GM19395 (cell line): ENCODE results near the gene TXNRD1.
A peak's percentile ranks its signal among the peaks of the same experiment; 100 is the strongest.
"Not testable (repeated sequence)": the region's sequence is repeated elsewhere in the genome, so short reads cannot be mapped to it uniquely, and the experiment has no call there.

ENCODE experiments used
- ATAC-seq: cut with Tn5 transposase; IDR thresholded peaks from one replicate; pipeline ENCODE4 v1.9.1; 2021; ENCODE audit warnings: mild to moderate bottlenecking, moderate library complexity; ENCODE audit not compliant: unreplicated experiment

Gene TXNRD1

DNA sequence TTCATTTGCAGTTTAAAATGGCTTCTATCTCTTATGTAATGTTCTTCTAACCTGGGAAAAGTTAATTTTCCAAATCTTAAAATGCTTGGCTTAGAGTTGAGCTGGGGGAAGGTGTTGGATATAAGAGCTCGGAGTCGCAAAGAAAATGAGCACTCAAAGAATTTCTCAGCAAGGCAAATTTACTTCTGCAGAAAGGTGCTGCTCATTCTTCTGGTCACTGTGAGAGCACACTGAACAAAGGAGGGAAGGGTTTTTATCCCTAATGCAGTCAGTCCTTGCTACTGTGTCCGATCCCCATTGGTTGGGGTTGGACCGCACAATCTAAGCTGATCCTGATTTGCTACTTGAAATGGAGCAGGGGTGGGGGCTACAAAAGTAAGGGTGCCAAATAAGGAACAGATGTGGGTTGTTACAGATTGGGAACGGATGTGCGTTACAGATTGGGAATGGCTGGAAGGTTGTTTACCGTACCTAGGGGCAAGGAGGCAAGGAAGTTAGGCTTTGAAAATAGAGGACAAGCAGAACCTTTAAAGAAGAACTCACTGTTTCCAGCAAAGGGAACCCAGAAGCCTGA lies 19.4 kb downstream of the TXNRD1 start:
- ATAC-seq, result no peak

DNA sequence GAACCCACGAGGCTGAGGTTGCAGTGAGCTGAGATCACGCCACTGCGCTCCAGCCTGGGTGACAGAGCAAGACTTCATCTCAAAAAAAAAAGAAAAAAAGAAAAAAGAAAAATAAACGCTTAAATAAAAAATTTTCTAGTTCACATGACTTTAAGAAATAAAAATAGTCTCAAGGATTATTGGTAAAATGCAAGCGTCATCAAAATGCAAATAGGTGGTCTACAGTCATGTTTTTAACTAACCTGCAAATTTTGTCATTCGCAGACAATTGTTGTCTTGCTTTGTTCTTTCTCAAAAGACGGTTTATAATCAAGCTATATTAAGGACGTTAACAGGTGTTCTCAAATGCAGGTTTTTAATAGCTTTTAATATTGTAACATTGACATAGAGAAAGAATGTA lies 22.4 kb downstream of the TXNRD1 start:
- ATAC-seq, result no peak

GRCh38 chr12:104242546-104243206 lies 27.1 kb downstream of the TXNRD1 start:
- no peak for ATAC-seq

DNA sequence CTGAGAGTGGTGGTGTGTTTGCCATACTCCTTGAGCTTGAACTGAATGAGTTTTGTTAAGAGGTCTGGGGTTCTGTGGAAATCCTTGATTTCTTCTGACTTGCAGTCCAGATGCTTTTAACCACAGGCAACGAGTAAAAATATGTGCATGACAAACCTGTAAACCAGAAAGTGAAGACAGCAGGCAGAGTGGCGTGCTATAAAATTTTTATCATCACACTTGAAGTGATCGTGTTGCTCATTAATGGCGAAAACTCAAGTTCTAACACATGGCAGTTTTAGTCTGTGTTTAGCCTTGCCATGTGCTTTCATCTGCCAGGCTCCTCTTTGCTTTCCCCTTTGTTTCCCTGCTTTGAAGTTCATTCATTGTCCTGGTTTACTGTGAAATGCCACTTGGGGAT lies 28.0 kb downstream of the TXNRD1 start:
- ATAC-seq, result no peak

DNA sequence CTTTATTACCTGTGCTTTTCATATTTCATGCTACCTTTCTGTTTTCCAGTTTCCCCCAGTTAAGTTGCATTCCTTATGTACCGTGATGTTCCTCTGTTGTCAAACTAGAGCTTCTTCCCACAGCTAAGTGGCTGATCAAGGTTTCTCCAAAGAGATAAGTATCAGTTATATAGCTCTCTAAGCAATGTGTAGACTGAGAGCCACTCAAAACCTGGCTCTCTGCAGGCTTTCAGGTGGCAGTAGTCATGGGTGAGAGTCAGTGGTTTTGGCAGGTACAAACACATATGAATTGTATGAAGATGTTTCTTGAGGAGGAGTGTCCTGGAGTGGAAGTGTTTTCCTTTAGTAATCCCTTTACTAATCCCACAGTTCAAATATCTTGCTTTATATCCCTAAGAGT lies 28.4 kb downstream of the TXNRD1 start:
- ATAC-seq, result no peak

DNA sequence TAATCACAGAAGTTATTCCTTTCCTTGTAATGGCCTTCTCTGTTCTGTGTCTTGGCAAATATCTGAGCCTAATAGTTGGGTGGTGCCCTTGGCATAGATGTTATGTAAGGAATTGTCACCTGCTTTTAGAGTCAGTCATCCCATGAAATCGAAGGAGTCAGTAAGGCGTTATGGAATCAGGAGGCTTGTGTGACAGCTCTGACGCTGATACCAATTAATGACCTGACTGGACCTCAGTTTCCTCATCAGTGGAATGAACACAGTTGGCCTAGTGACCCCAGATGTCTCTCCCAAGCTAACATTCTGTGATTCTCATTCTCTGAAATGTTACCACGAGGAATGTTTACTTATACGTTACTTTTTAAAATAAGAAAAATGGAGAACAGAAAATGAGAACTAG lies 32.1 kb downstream of the TXNRD1 start:
- ATAC-seq, result no peak

DNA sequence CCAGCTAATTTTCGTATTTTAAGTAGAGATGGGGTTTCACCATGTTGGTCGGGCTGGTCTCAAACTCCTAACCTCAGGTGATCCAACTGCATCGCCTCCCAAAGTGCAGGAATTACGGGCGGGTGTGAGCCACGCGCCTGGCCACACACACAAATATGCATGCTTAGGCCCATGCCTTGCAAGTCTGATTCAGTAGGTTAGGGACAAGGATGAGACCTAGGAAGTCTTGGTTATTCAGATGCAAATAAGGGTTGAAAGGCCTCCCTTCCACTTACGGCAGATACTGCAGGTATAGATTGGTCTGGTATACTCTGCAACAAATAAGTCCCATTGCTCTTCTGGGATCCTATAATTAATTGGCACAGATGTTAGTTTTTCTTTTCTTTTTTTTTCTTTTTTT lies 32.9 kb downstream of the TXNRD1 start:
- no peak for ATAC-seq

DNA sequence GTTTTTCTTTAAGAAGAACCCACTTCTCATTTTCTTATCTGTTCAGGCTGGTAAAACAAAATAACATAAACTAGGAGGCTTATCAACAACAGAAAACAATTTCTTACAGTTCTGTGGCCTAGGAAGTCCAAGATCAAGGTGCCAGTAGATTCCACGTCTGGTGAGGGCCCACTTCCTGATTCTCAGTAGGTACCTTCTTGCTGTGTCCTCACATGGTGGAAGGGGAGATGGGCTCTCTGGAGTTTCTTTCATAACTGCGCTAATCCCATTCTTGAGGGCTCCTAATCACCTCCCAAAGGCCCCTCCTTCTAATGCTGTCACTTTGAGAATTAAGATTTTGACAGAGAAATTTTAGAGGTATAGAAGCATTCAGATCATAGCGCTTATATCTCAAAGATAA lies 33.4 kb downstream of the TXNRD1 start:
- no peak for ATAC-seq

DNA sequence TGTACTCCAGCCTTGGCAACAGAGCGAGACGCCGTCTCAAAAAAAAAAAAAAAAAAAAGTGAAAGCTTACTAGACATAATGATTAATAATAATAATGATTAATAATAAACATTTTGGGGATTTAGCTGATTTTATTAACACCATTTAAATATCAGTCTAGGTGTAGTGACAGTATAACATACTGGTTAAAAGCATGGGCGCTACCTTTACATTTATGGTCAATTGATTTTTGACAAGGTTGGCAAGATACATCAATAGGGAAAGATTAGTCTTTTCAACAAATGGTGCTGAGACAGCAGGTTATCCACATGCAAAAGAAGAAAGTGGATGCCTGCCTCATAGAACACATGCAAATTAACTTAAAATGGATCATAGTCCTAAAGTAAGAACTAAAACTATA lies 34.3 kb downstream of the TXNRD1 start:
- ATAC-seq, result no peak

- ATAC-seq, result no peak
Observed at GRCh38 chr12:104250366-104251125, 35.0 kb downstream of the TXNRD1 start.

- no peak for ATAC-seq
Observed at GRCh38 chr12:104257913-104258472, 42.4 kb downstream of the TXNRD1 start.

DNA sequence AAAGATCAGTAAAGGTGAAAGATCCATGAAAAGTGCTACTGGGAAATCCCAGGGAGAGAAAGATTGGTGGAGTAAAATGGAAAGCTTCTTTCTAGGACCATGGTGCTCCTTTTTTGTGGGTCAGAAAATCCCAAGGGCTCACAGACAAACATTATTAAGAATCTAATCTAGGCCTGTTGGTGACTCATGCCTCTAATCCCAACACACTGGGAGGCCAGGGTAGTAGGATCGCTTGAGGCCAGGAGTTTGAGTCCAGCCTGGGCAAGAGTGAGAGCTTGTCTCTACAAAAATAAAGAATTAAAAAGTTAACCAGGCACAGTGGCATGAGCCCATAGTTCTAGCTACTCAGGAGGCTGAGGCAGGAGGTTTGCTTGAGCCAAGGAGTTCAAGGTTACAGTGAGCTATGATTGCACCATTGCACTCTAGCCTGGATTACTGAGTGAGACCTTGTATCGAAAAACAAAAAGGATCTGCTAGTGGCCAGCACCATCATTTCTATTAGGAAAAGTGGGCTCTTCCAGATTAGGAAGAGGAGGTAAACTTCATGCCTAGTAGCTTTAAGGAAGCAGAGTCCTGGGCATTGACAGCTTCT lies 43.0 kb downstream of the TXNRD1 start:
- no peak for ATAC-seq

- no peak for ATAC-seq
Observed at GRCh38 chr12:104263026-104263425, 47.4 kb downstream of the TXNRD1 start.

GRCh38 chr12:104263580-104264358 lies 48.2 kb downstream of the TXNRD1 start:
- no peak for ATAC-seq

DNA sequence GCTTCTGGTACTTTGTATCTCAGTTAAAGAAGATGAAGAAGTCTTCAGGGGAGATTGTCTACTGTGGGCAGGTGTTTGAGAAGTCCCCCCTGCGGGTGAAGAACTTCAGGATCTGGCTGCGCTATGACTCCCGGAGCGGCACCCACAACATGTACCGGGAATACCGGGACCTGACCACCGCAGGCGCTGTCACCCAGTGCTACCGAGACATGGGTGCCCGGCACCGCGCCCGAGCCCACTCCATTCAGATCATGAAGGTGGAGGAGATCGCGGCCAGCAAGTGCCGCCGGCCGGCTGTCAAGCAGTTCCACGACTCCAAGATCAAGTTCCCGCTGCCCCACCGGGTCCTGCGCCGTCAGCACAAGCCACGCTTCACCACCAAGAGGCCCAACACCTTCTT lies 49.9 kb downstream of the TXNRD1 start:
- ATAC-seq, result not testable (repeated sequence)

- ATAC-seq, result no peak
Observed at GRCh38 chr12:104272938-104273337, 57.4 kb downstream of the TXNRD1 start.

DNA sequence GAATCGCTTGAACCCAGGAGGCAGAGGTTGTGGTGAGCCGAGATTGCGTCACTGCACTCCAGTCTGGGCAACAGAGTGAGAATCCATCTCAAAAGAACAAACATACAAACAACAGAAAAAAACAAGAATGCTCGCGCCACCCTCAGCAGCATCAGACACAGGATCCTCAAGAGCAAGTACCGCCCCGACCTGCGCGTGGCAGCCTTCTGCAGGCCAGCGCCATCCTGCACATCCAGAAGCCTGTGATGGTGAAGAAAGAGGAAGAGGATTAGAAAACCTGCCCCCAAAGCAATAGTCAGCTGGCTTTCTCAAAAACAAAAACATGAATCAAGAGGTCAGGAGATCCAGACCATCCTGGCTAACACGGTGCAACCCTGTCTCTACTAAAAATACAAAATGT lies 57.9 kb downstream of the TXNRD1 start:
- ATAC-seq, result no peak

GRCh38 chr12:104274811-104275210 lies 59.2 kb downstream of the TXNRD1 start:
- ATAC-seq, result no peak

- peak; percentile 29 for ATAC-seq
Observed at GRCh38 chr12:104275689-104276088, 60.1 kb downstream of the TXNRD1 start.

DNA sequence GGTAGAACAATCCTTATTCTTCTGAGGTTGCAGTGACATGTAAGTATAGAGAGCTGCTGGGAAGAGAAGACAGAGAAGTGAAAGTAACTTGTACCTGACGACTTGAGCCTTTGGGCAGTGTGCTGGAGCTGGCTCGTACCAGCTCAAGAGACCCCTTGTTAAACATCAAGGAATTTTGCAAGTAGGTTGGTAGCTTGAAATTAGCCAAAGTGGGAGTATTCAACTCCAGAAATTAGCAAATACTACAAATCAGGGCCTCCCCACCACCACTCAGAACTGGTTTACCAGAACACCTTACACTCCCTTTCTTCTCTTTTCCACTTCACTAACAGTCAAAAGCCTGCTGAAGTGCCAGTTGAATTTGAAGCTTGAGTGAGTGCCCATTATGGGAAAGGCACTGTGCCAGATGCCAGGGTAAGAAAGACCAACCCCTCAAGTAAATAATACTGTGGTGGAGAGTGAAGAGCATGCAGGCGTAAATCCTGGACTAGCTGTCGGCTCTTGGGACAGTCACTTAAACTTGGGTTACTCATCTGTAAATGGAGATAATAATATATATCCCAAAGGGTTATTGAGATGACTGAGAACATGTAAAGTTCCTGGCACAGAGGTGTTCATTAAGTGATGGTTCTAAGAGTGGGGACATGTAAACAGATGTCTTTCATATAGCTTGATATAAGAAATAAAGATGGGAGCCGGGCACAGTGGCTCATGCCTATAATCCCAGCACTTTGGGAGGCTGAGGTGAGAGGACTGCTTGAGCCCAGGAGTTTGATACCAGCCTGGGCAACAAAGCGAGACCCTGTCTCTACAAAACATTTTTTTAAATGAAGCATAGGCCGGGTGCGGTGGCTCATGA lies 60.9 kb downstream of the TXNRD1 start:
- peak; percentile 78 for ATAC-seq
